SK-N-SH treated with all-trans-retinoic acid at 6 μM for 48 hours (cell line): Measurements from ENCODE around the gene ARFGAP3.

Experiments
- ARNTL ChIP-seq: fragments of 450-650 bp; formaldehyde crosslinking; IDR thresholded peaks from 2 replicates; pipeline ENCODE4 v1.5.0; 2020; ENCODE audit warnings: low read depth, mild to moderate bottlenecking, moderate library complexity, borderline replicate concordance
- CSDC2 ChIP-seq: fragments of 250-450 bp; sonication (Bioruptor Pico); IDR thresholded peaks from 2 replicates; pipeline ENCODE4 v1.5.0; 2020; ENCODE audit warnings: mild to moderate bottlenecking, moderate library complexity
- ESRRG ChIP-seq: fragments of 250-450 bp; sonication (Bioruptor Pico); IDR thresholded peaks from 2 replicates; pipeline ENCODE4 v1.6.1; 2021; ENCODE audit warnings: mild to moderate bottlenecking
- GLIS3 ChIP-seq: fragments of 250-450 bp; sonication (Bioruptor Pico); IDR thresholded peaks from 2 replicates; pipeline ENCODE4 v1.5.0; 2020; ENCODE audit warnings: mild to moderate bottlenecking, moderate library complexity
- SNAI2 ChIP-seq: fragments of 250-450 bp; sonication (Bioruptor Pico); IDR thresholded peaks from 2 replicates; pipeline ENCODE4 v1.5.0; 2020; ENCODE audit warnings: mild to moderate bottlenecking, moderate library complexity
- ZNF565 ChIP-seq: fragments of 450-650 bp; formaldehyde crosslinking; conservative IDR thresholded peaks from 2 replicates; pipeline ENCODE4 v1.5.0; 2020; ENCODE audit warnings: low read depth, mild to moderate bottlenecking, moderate library complexity

GRCh38 chr22:42805998-42806830, 50.9 kb downstream of the ARFGAP3 start:
- TF ChIP-seq ESRRG (CRISPR knock-in tag) = no peak
- TF ChIP-seq CSDC2 (CRISPR knock-in tag) = no peak
- TF ChIP-seq ARNTL (CRISPR knock-in tag) = no peak
- no peak for TF ChIP-seq GLIS3 (CRISPR knock-in tag)
- no peak for TF ChIP-seq ZNF565 (CRISPR knock-in tag)
- TF ChIP-seq SNAI2 = no peak
